ENCODE results near the gene IDUA. TPM values are rescaled to one million over a fixed set of nuclear protein-coding genes. Genes with fewer than 3 reads are reported as not detected.
A peak's percentile ranks its signal among the peaks of the same experiment; 100 is the strongest.
"Not testable (repeated sequence)": the region's sequence is repeated elsewhere in the genome, so short reads cannot be mapped to it uniquely, and the experiment has no call there.

The IDUA gene
- total RNA-seq (2022) (35.0 and 35.1 TPM in 2 replicates), Bru-seq, nascent RNA (percentile 45 among the genes with signal in this experiment), BruChase-seq, experiment 1, labeled RNA remaining after a 6-hour chase (percentile 54 among the genes with signal in this experiment), BruChase-seq, experiment 2, labeled RNA remaining after a 2-hour chase (percentile 50 among the genes with signal in this experiment)
- long read RNA-seq, transcript IDUA-201 (14 exons, 2,163 nt) = major isoform, 12 of 34 reads
- long read RNA-seq, partial matches to known transcripts = 4 of 34 reads
- long read RNA-seq, other reads (novel, unspliced or antisense) = 18 of 34 reads

GRCh38 chr4:986879-987623, at the start of gene IDUA:
Gene IDUA, plus strand, starts transcription at chr4:987044. Its CDS starts 41 bp downstream, at chr4:987085.
- BruUV-seq (replicated peaks) = no TSS peak
- peak; percentile 71 for DNase-seq (ENCODE audit: unreplicated experiment)
- Mint-ChIP-seq H3K4me3 (ENCODE audit: unreplicated experiment) (peak within 1 kb of the TSS; percentile 84), H3K36me3 (ENCODE audit: insufficient read depth, unreplicated experiment) (no peaks in the 10 kb centered on the region), H3K27me3 (ENCODE audit: insufficient read depth, unreplicated experiment) (no peaks in the 10 kb centered on the region), H3K9me3 (ENCODE audit: unreplicated experiment) (no peaks in the 10 kb centered on the region), H3K27ac (ENCODE audit: low read depth, unreplicated experiment) (no peak within 1 kb of the TSS), H3K4me1 (ENCODE audit: insufficient read depth, unreplicated experiment) (no peaks in the 10 kb centered on the region)
- POLR2A ChIA-PET = interaction anchor here (0.6 to 3.0 kb wide), 13 partner anchors 8 to 912 kb away, joined by 3 to 14 read pairs (median 3); partner anchors contain the start of genes DGKQ, FGFRL1, GAK and TMEM175
- intact Hi-C loops (cut with micrococcal nuclease) = loop anchor here (2.0 kb wide), 1 partner anchor 244 kb away; no protein-coding TSS in a partner anchor
- peak; percentile 40 for TF ChIP-seq CTCF (IDR thresholded peaks at IDR 0.05; ENCODE audit: unreplicated experiment)
- CTCF ChIA-PET = interaction anchor here (0.5 to 1.7 kb wide), 8 partner anchors 10 to 245 kb away, joined by 3 to 5 read pairs (median 3); no protein-coding TSS in a partner anchor

- CTCF ChIA-PET; intact Hi-C loops (cut with micrococcal nuclease); H3K9me3 Mint-ChIP-seq (ENCODE audit: unreplicated experiment); H3K27me3 Mint-ChIP-seq (ENCODE audit: insufficient read depth, unreplicated experiment); H3K4me3 Mint-ChIP-seq (ENCODE audit: unreplicated experiment); BruUV-seq (replicated peaks); H3K27ac Mint-ChIP-seq (ENCODE audit: low read depth, unreplicated experiment); DNase-seq (ENCODE audit: unreplicated experiment); H3K36me3 Mint-ChIP-seq (ENCODE audit: insufficient read depth, unreplicated experiment): not testable (repeated sequence)
- peaks cover 11% of the 10 kb centered on the region for H3K4me1 Mint-ChIP-seq (ENCODE audit: insufficient read depth, unreplicated experiment)
- POLR2A ChIA-PET = interaction anchor here (1.2 kb wide), 1 partner anchor 9 kb away, joined by 3 read pairs; no protein-coding TSS in a partner anchor
These were observed 47.3 kb upstream of the IDUA start for GRCh38 chr4:939508-939907.

- no peak for TF ChIP-seq CTCF (IDR thresholded peaks at IDR 0.05; ENCODE audit: unreplicated experiment)
- no TSS peak for BruUV-seq (replicated peaks)
- Mint-ChIP-seq H3K4me1 (ENCODE audit: insufficient read depth, unreplicated experiment) (no peaks in the 10 kb centered on the region), H3K4me3 (ENCODE audit: unreplicated experiment) (no peak overlapping the region), H3K9me3 (ENCODE audit: unreplicated experiment) (no peaks in the 10 kb centered on the region), H3K27ac (ENCODE audit: low read depth, unreplicated experiment) (no peak overlapping the region), H3K27me3 (ENCODE audit: insufficient read depth, unreplicated experiment) (no peaks in the 10 kb centered on the region), H3K36me3 (ENCODE audit: insufficient read depth, unreplicated experiment) (no peaks in the 10 kb centered on the region)
- ChIA-PET POLR2A (no interaction called here), CTCF (interaction anchor here (0.6 kb wide), 1 partner anchor 180 kb away, joined by 4 read pairs; no protein-coding TSS in a partner anchor)
- intact Hi-C loops (cut with micrococcal nuclease) = no loop called here
- no peak for DNase-seq (ENCODE audit: unreplicated experiment)
These were observed 41.4 kb upstream of the IDUA start for GRCh38 chr4:945274-946102.

- Mint-ChIP-seq H3K36me3 (ENCODE audit: insufficient read depth, unreplicated experiment) (no peaks in the 10 kb centered on the region), H3K27ac (ENCODE audit: low read depth, unreplicated experiment) (no peak overlapping the region), H3K9me3 (ENCODE audit: unreplicated experiment) (no peaks in the 10 kb centered on the region), H3K4me1 (ENCODE audit: insufficient read depth, unreplicated experiment) (no peaks in the 10 kb centered on the region), H3K4me3 (ENCODE audit: unreplicated experiment) (no peak overlapping the region), H3K27me3 (ENCODE audit: insufficient read depth, unreplicated experiment) (no peaks in the 10 kb centered on the region)
- ChIA-PET POLR2A (no interaction called here), CTCF (no interaction called here)
- BruUV-seq (replicated peaks) = no TSS peak
- no peak for DNase-seq (ENCODE audit: unreplicated experiment)
- TF ChIP-seq CTCF (IDR thresholded peaks at IDR 0.05; ENCODE audit: unreplicated experiment) = no peak
- intact Hi-C loops (cut with micrococcal nuclease) = no loop called here
These were observed 40.8 kb upstream of the IDUA start for GRCh38 chr4:946103-946450.

Measured in MCF 10A (cell line).